SJSA1 (cell line): ENCODE results near the gene NRXN3. TPM values are rescaled to one million over a fixed set of nuclear protein-coding genes. Genes with fewer than 3 reads are reported as not detected.

ENCODE experiments used
- DNase-seq, 2 experiments: peaks; one replicate each; pipeline ENCODE4 v3.0.0-alpha.2; 2015 to 2020; ENCODE audit warnings: low spot score in 2 of 2, low read depth in 1 of 2
- H3K27ac ChIP-seq: fragments of 250-450 bp; sonication (Bioruptor Pico); 2 replicates; pipeline ENCODE4 v1.5.1; 2020; ENCODE audit warnings: mild to moderate bottlenecking, moderate library complexity
- H3K27me3 ChIP-seq: fragments of 250-450 bp; sonication (Bioruptor Pico); replicated peaks from 2 replicates; pipeline ENCODE4 v1.5.1; 2020; ENCODE audit warnings: mild to moderate bottlenecking, moderate library complexity
- H3K36me3 ChIP-seq: fragments of 250-450 bp; sonication (Bioruptor Pico); 2 replicates; pipeline ENCODE4 v1.5.1; 2020; ENCODE audit warnings: mild to moderate bottlenecking
- H3K4me1 ChIP-seq: fragments of 250-450 bp; sonication (Bioruptor Pico); replicated peaks from 2 replicates; pipeline ENCODE4 v1.6.1; 2021; ENCODE audit warnings: mild to moderate bottlenecking
- H3K4me3 ChIP-seq: fragments of 250-450 bp; sonication (Bioruptor Pico); 2 replicates; pipeline ENCODE4 v1.5.1; 2020; ENCODE audit warnings: mild to moderate bottlenecking
- H3K9me3 ChIP-seq: fragments of 250-450 bp; sonication (Bioruptor Pico); replicated peaks from 2 replicates; pipeline ENCODE4 v1.5.1; 2020; ENCODE audit warnings: mild to moderate bottlenecking
- total RNA-seq: library from RNA; depleted of rRNA; stranded (reverse); fragments of >200 nt; shearing (Covaris generic); gene quantifications from 2 replicates; pipeline ENCODE4 v1.2.3, GENCODE V29; 2014

The NRXN3 gene
- total RNA-seq, 1 experiment from 2014 or later: 1.0 TPM

GRCh38 chr14:79057333-79057732 is 887.2 kb downstream of the NRXN3 start:
- H3K4me3 ChIP-seq: no peak overlapping the region
- H3K4me1 ChIP-seq: peaks cover 11% of the 10 kb centered on the region
- H3K27ac ChIP-seq: no peak overlapping the region
- no peaks in the 10 kb centered on the region for H3K9me3 ChIP-seq
- no peaks in the 10 kb centered on the region for H3K36me3 ChIP-seq
- DNase-seq: no peak
- H3K27me3 ChIP-seq: 0 out of 2 replicates have a peak, but pooled peaks cover 3% of the 10 kb centered on the region

GRCh38 chr14:79062226-79062625 is 892.1 kb downstream of the NRXN3 start:
- H3K9me3 ChIP-seq: no peaks in the 10 kb centered on the region
- DNase-seq: no peak
- H3K4me3 ChIP-seq: no peak overlapping the region

GRCh38 chr14:79064214-79064613 is 894.0 kb downstream of the NRXN3 start:
- no peaks in the 10 kb centered on the region for H3K9me3 ChIP-seq
- H3K4me3 ChIP-seq: no peak overlapping the region
- H3K4me1 ChIP-seq: no peaks in the 10 kb centered on the region
- DNase-seq: no peak
- H3K27me3 ChIP-seq: no peaks in the 10 kb centered on the region
- no peak overlapping the region for H3K27ac ChIP-seq
- H3K36me3 ChIP-seq: no peaks in the 10 kb centered on the region

More at GRCh38 chr14:79062226-79062625, 892.1 kb downstream of the NRXN3 start:
- Histone ChIP-seq H3K4me1 (peaks cover 4% of the 10 kb centered on the region), H3K36me3 (no peaks in the 10 kb centered on the region), H3K27me3 (no peaks in the 10 kb centered on the region), H3K27ac (no peak overlapping the region)

- no peak for DNase-seq
These were observed 904.3 kb downstream of the NRXN3 start for GRCh38 chr14:79074510-79074909.

GRCh38 chr14:79076428-79076827 is 906.3 kb downstream of the NRXN3 start:
- no peaks in the 10 kb centered on the region for H3K27me3 ChIP-seq
- no peaks in the 10 kb centered on the region for H3K9me3 ChIP-seq
- no peaks in the 10 kb centered on the region for H3K36me3 ChIP-seq
- no peak for DNase-seq
- H3K4me3 ChIP-seq: no peak overlapping the region
- H3K27ac ChIP-seq: no peak overlapping the region
- H3K4me1 ChIP-seq: no peaks in the 10 kb centered on the region

More at GRCh38 chr14:79074510-79074909, 904.3 kb downstream of the NRXN3 start:
- H3K4me3 ChIP-seq: no peak overlapping the region
- H3K36me3 ChIP-seq: no peaks in the 10 kb centered on the region
- H3K27ac ChIP-seq: no peak overlapping the region
- no peaks in the 10 kb centered on the region for H3K4me1 ChIP-seq
- no peaks in the 10 kb centered on the region for H3K27me3 ChIP-seq
- H3K9me3 ChIP-seq: no peaks in the 10 kb centered on the region

GRCh38 chr14:79077096-79077495 is 906.9 kb downstream of the NRXN3 start:
- Histone ChIP-seq H3K36me3 (no peaks in the 10 kb centered on the region), H3K9me3 (no peaks in the 10 kb centered on the region), H3K27me3 (no peaks in the 10 kb centered on the region), H3K27ac (no peak overlapping the region), H3K4me3 (no peak overlapping the region), H3K4me1 (no peaks in the 10 kb centered on the region)
- DNase-seq: no peak

- Histone ChIP-seq H3K4me1 (no peaks in the 10 kb centered on the region), H3K4me3 (no peak overlapping the region), H3K36me3 (no peaks in the 10 kb centered on the region), H3K27me3 (no peaks in the 10 kb centered on the region), H3K9me3 (no peaks in the 10 kb centered on the region), H3K27ac (no peak overlapping the region)
- no peak for DNase-seq
These were observed 909.9 kb downstream of the NRXN3 start for GRCh38 chr14:79080040-79080439.

- no peak for DNase-seq
- H3K9me3 ChIP-seq: no peaks in the 10 kb centered on the region
These were observed 912.7 kb downstream of the NRXN3 start for GRCh38 chr14:79082883-79083282.

GRCh38 chr14:79083356-79083755 is 913.2 kb downstream of the NRXN3 start:
- no peaks in the 10 kb centered on the region for H3K9me3 ChIP-seq
- no peak overlapping the region for H3K4me3 ChIP-seq
- DNase-seq: no peak
- H3K4me1 ChIP-seq: no peaks in the 10 kb centered on the region
- no peak overlapping the region for H3K27ac ChIP-seq
- H3K27me3 ChIP-seq: no peaks in the 10 kb centered on the region
- H3K36me3 ChIP-seq: no peaks in the 10 kb centered on the region

More at GRCh38 chr14:79082883-79083282, 912.7 kb downstream of the NRXN3 start:
- no peaks in the 10 kb centered on the region for H3K27me3 ChIP-seq
- H3K36me3 ChIP-seq: no peaks in the 10 kb centered on the region
- no peaks in the 10 kb centered on the region for H3K4me1 ChIP-seq
- no peak overlapping the region for H3K27ac ChIP-seq
- H3K4me3 ChIP-seq: no peak overlapping the region

- Histone ChIP-seq H3K9me3 (no peaks in the 10 kb centered on the region), H3K36me3 (no peaks in the 10 kb centered on the region), H3K27ac (no peak overlapping the region), H3K4me3 (no peak overlapping the region), H3K27me3 (no peaks in the 10 kb centered on the region), H3K4me1 (no peaks in the 10 kb centered on the region)
- no peak for DNase-seq
These were observed 914.7 kb downstream of the NRXN3 start for GRCh38 chr14:79084861-79085260.

GRCh38 chr14:79089576-79089975 is 919.4 kb downstream of the NRXN3 start:
- no peak overlapping the region for H3K27ac ChIP-seq
- no peaks in the 10 kb centered on the region for H3K36me3 ChIP-seq
- no peaks in the 10 kb centered on the region for H3K4me1 ChIP-seq
- H3K4me3 ChIP-seq: no peak overlapping the region
- H3K9me3 ChIP-seq: no peaks in the 10 kb centered on the region
- no peak for DNase-seq
- H3K27me3 ChIP-seq: no peaks in the 10 kb centered on the region

- Histone ChIP-seq H3K27ac (no peak overlapping the region), H3K9me3 (no peaks in the 10 kb centered on the region), H3K4me1 (no peaks in the 10 kb centered on the region), H3K4me3 (no peak overlapping the region), H3K27me3 (no peaks in the 10 kb centered on the region), H3K36me3 (no peaks in the 10 kb centered on the region)
- no peak for DNase-seq
These were observed 920.5 kb downstream of the NRXN3 start for GRCh38 chr14:79090641-79091180.

- no peak for DNase-seq
- H3K4me3 ChIP-seq: no peak overlapping the region
- H3K9me3 ChIP-seq: no peaks in the 10 kb centered on the region
- no peak overlapping the region for H3K27ac ChIP-seq
- no peaks in the 10 kb centered on the region for H3K36me3 ChIP-seq
- H3K27me3 ChIP-seq: no peaks in the 10 kb centered on the region
- H3K4me1 ChIP-seq: no peaks in the 10 kb centered on the region
These were observed 921.3 kb downstream of the NRXN3 start for GRCh38 chr14:79091381-79091963.

GRCh38 chr14:79093531-79093930 is 923.4 kb downstream of the NRXN3 start:
- DNase-seq: no peak
- H3K27ac ChIP-seq: no peak overlapping the region

GRCh38 chr14:79094951-79095350 is 924.8 kb downstream of the NRXN3 start:
- Histone ChIP-seq H3K36me3 (no peaks in the 10 kb centered on the region), H3K4me3 (no peak overlapping the region), H3K9me3 (no peaks in the 10 kb centered on the region), H3K27ac (no peak overlapping the region), H3K4me1 (no peaks in the 10 kb centered on the region), H3K27me3 (no peaks in the 10 kb centered on the region)
- DNase-seq: no peak

More at GRCh38 chr14:79093531-79093930, 923.4 kb downstream of the NRXN3 start:
- Histone ChIP-seq H3K4me1 (no peaks in the 10 kb centered on the region), H3K36me3 (no peaks in the 10 kb centered on the region), H3K9me3 (no peaks in the 10 kb centered on the region), H3K4me3 (no peak overlapping the region), H3K27me3 (no peaks in the 10 kb centered on the region)
